SH-SY5Y (cell line): ENCODE data around the gene NPLOC4.

Experiments
- GATA2 ChIP-seq: IDR thresholded peaks from 2 replicates; pipeline ENCODE4 v1.6.1; 2011; ENCODE audit warnings: mild to moderate bottlenecking, low read depth, low read length
- GATA3 ChIP-seq: IDR thresholded peaks from 2 replicates; pipeline ENCODE4 v1.6.1; 2011; ENCODE audit warnings: low read depth, mild to moderate bottlenecking, low read length, moderate library complexity

DNA sequence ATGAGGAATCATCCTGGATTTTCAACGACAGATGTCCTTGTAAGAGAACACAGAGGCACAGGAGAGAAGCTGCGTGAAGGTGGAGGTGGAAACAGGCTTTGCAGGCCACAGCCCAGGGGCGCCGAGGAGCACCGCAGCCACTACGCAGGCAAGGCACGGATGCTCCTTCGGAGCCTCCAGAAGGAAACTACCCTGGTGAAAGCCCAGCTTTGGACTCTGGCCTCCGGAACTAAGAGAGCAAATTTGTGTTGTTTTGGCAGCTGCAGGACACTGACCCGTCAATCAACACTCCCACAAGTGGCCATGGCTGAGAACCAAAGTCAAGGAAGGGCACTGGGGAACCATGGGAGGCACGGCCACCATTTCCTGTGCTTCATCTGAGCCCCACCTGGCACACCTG is 43.2 kb upstream of the NPLOC4 start:
- TF ChIP-seq GATA3 (no peak), GATA2 (no peak)
